Bronchial epithelial cell (primary cell): ENCODE data around the gene FGF3. TPM values are rescaled to one million over a fixed set of nuclear protein-coding genes. Genes with fewer than 3 reads are reported as not detected.

Experiments
- DNase-seq: peaks from one replicate; pipeline ENCODE4 v3.0.0-alpha.2; 2010; ENCODE audit warnings: low read depth
- FAIRE-seq: peaks from 2 replicates; lab custom pipeline; 2011; peaks lifted over from hg19 to GRCh38; lab: Jason Lieb, UNC
- H3K27me3 ChIP-seq: 2 replicates; pipeline ENCODE4 v1.5.1; 2011; ENCODE audit warnings: low read length; ENCODE audit not compliant: control insufficient read depth, insufficient read depth
- H3K36me3 ChIP-seq: 2 replicates; pipeline ENCODE4 v1.5.1; 2011; ENCODE audit warnings: low read length; ENCODE audit not compliant: control insufficient read depth, insufficient read depth
- H3K4me3 ChIP-seq: 2 replicates; pipeline ENCODE4 v1.5.1; 2011; ENCODE audit warnings: mild to moderate bottlenecking, low read depth, low read length, control low read depth
- CTCF ChIP-seq: IDR thresholded peaks from 2 replicates; pipeline ENCODE4 v1.5.1; 2011; ENCODE audit warnings: mild to moderate bottlenecking, moderate library complexity, low read length, control low read depth, inconsistent platforms; ENCODE audit not compliant: insufficient read depth, severe bottlenecking
- total RNA-seq: library from RNA; depleted of rRNA; stranded (reverse); fragments of >200 nt; gene quantifications from 2 replicates; pipeline ENCODE4 v1.2.1, GENCODE V29; 2014

FGF3 gene
- total RNA-seq, 1 donor from 2014 or later, result not detected

GRCh38 chr11:69819541-69820070 lies 390 bp upstream of the FGF3 start:
- no peak for TF ChIP-seq CTCF
- DNase-seq (no peak), FAIRE-seq (no peak)
- H3K4me3 ChIP-seq, result no peak overlapping the region
- peaks cover 27% of the 10 kb centered on the region for H3K27me3 ChIP-seq
- no peaks in the 10 kb centered on the region for H3K36me3 ChIP-seq

- Histone ChIP-seq H3K27me3 (peaks cover 27% of the 10 kb centered on the region), H3K36me3 (no peaks in the 10 kb centered on the region), H3K4me3 (no peak overlapping the region)
- no peak for TF ChIP-seq CTCF
- FAIRE-seq (no peak), DNase-seq (no peak)
Observed at GRCh38 chr11:69818231-69818602, 999 bp downstream of the FGF3 start.

GRCh38 chr11:69817265-69818230 lies 1.7 kb downstream of the FGF3 start:
- Histone ChIP-seq H3K36me3 (no peaks in the 10 kb centered on the region), H3K27me3 (peaks cover 25% of the 10 kb centered on the region), H3K4me3 (no peak overlapping the region)
- FAIRE-seq, result no peak
- no peak for TF ChIP-seq CTCF
- DNase-seq, result no peak

GRCh38 chr11:69816671-69817070 lies 2.5 kb downstream of the FGF3 start:
- DNase-seq (no peak), FAIRE-seq (no peak)
- H3K27me3 ChIP-seq, result peaks cover 25% of the 10 kb centered on the region
- TF ChIP-seq CTCF, result no peak
- no peak overlapping the region for H3K4me3 ChIP-seq
- H3K36me3 ChIP-seq, result no peaks in the 10 kb centered on the region

- DNase-seq (no peak), FAIRE-seq (no peak)
- H3K36me3 ChIP-seq, result no peaks in the 10 kb centered on the region
- H3K4me3 ChIP-seq, result no peak overlapping the region
- peaks cover 25% of the 10 kb centered on the region for H3K27me3 ChIP-seq
- TF ChIP-seq CTCF, result no peak
Observed at GRCh38 chr11:69815973-69816372, 3.2 kb downstream of the FGF3 start.
